HG03097 (cell line): ENCODE measurements around the gene BMPR1B.
A peak's percentile ranks its signal among the peaks of the same experiment; 100 is the strongest.
"Not testable (repeated sequence)": the region's sequence is repeated elsewhere in the genome, so short reads cannot be mapped to it uniquely, and the experiment has no call there.

Experiments
- ATAC-seq: cut with Tn5 transposase; IDR thresholded peaks from one replicate; pipeline ENCODE4 v1.9.1; 2021; ENCODE audit not compliant: unreplicated experiment, low FRiP score

BMPR1B gene

DNA sequence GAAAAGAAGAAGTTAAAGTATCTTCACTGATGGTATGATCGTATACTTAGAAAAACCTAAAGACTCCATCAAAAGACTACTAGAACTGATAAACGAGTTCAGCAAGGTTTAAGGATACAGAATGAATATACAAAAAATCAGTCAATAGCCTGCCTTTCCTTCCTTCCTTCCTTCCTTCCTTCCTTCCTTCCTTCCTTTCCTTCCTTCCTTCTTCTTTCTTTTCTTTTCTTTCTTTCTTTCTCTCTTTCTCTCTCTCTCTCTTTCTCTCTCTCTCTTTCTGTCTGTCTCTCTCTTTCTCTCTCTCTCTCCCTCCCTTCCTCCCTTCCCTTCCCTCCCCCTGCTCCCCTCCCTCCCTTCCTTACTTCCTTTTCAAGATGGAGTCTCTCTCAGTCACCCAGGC is 362.7 kb downstream of the BMPR1B start:
- no peak for ATAC-seq

DNA sequence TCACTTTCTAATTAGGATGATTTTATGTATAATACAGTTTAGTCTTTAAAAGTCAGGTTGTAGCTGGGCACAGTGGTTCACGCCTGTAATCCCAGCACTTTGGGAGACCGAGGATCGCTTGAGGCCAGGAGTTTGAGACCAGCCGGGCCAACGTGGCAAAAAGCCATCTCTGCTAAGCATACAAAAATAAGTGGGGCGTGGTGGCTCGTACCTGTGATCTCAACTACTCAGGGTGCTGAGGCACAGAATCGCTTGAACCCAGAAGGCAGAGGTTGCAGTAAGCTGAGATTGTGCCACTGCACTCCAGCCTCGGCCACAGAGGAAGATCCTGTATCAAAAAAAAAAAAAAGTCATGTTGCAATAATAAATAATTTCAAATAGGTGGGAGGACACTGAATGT is 364.2 kb downstream of the BMPR1B start:
- no peak for ATAC-seq

DNA sequence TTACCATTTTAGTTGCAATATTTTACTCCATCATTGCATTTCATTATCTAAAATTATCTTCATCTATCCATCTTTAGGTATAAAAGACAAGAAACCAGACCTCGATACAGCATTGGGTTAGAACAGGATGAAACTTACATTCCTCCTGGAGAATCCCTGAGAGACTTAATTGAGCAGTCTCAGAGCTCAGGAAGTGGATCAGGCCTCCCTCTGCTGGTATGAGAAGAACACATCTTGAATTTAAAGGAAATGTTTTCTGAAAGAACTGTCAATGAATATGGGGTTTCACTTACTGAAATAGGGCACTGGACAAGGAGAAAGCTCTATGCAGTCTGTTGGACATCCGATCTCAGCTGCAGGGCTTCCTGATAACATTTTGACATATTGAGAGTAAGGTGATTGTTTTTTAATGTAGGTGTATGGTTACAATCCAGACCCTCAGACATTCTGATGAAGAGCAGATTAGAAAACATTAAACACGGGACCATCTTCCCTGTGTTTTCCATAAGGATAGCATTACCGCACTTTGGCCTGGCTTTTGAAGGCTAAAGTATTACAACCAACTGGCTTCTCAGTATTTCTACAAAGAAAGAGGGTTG is 367.2 kb downstream of the BMPR1B start:
- ATAC-seq = no peak

- ATAC-seq = no peak
These were observed 371.3 kb downstream of the BMPR1B start for GRCh38 chr4:95129031-95129430.

GRCh38 chr4:95129821-95130311 is 372.1 kb downstream of the BMPR1B start:
- ATAC-seq = no peak

GRCh38 chr4:95134016-95134415 is 376.3 kb downstream of the BMPR1B start:
- not testable (repeated sequence) for ATAC-seq

DNA sequence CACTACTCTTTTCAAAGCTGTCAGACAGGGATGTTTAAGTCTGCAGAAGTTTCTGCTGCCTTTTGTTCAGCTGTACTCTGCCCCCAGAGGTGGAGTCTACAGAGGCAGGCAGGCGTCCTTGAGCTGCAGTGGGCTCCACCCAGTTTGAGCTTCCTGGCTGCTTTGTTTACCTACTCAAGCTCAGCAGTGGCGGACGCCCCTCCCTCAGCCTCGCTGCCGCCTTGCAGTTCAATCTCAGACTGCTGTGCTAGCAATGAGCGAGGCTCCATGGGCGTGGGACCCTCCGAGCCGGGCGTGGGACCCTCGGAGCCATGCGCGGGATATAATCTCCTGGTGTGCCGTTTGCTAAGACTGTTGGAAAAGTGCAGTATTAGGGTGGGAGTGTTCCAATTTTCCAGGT is 381.7 kb downstream of the BMPR1B start:
- ATAC-seq = not testable (repeated sequence)

DNA sequence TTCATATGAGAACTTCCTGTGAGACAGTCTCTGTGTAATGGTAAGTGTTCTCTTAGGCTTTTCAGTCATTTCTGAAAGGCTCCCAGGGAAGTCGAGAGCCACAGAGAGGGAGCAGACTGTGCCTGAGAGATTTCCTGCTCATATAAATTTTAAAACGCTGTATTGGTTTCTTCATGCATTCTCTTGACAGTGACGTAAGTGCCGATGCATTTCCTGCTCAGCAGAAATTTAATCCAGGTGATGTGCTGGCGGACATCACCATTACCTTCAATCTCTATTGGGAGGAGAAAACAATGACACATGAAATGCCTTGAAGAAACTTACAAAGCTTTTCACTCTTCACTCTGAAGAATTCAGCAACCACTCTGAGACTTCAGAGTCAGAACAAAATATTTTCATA is 383.6 kb downstream of the BMPR1B start:
- no peak for ATAC-seq

DNA sequence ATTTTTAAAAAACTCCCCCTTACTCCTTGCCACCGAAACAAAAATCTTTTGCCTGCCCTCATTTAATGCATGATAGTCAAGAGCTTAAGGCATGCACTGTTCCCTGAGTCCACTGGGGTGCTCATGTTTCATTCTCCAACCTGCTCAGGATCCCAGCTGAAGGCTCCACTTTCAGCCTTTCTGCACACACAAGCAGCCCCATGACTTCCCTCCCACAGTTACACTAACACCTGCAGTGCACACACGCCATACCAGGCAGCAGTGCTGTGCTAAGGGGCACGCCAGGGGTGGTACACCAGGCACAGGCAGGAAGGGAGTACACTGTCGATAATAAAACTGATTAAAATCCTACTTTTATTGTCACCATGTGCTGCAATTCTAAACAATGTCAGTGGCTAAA is 385.2 kb downstream of the BMPR1B start:
- ATAC-seq = no peak

DNA sequence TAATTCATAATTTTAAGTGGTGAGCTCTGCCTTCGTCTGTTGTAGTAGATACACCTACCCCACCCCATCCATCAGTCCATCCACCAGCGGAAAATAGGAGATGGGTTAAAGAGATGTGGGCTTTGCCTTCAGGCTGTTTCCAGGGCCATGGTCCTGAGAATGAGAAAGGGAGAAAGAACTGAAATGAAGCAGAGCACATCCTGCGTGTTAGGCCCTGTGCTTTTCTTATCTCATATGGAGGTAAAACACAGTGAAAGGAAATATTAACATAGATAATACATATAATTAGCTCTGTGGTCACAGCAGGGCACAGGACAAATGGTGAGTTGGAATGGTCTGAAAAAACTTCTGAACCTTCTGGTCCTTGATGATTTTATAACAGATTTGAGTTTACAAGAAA is 393.5 kb downstream of the BMPR1B start:
- no peak for ATAC-seq

DNA sequence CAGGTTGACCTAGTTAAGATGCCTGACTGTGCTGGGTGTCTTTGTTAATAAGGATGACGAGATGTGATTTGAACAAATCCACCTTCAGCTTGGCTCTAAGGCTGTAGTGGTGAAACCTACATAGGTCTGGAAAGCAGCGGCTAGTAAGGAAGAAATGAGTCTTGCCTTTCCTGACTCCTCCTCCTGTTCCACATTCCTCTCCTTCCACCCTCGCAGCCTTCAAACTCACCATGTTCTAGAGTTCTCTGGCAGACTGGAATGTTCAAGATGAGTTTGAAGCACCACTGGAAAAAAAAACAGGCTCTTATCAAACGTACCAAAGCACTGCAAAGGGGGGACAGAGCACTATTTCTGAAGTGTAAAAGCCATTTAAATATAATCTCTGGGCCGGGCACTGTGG is 395.4 kb downstream of the BMPR1B start:
- no peak for ATAC-seq

- ATAC-seq = no peak
These were observed 398.1 kb downstream of the BMPR1B start for GRCh38 chr4:95155759-95156451.

GRCh38 chr4:95156452-95156765 is 398.7 kb downstream of the BMPR1B start:
- no peak for ATAC-seq

DNA sequence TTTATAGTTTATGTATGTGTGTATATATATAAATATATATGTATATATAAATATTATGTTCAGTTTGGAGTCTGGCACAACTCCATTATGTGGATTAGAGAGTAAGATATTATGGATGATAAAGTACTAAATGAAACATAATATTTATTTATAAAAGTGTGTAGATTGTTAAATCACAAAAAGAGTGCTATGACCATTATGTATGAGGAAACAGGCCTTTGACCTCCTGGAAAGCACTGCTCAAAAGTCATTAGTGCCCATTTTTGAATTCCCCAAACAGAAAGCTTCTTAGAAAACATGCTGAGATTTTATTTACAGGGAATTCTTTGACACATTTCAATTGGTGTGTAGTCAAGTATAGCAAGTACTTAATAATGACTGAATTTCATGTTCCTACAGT is 399.8 kb downstream of the BMPR1B start:
- ATAC-seq = no peak

DNA sequence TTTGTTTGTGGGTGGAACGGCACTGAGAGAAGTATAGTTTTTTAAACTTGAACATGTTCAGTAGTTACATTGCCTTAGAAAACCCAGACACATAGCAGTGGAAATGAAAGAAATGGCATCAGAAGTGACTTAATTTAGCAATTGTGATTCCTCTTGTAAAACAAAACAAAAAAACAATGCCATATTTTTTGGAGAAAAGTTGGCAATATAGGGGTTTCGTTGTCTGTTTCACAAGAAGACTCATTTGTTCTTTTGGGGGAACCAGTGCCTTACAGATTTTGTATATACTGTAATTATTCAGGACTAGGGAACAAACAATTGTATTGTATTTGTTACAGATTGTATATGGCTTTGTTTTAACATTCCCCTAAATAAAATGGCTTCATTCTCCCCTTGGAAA is 400.3 kb downstream of the BMPR1B start:
- ATAC-seq = no peak

GRCh38 chr4:95158626-95159025 is 400.9 kb downstream of the BMPR1B start:
- no peak for ATAC-seq

DNA sequence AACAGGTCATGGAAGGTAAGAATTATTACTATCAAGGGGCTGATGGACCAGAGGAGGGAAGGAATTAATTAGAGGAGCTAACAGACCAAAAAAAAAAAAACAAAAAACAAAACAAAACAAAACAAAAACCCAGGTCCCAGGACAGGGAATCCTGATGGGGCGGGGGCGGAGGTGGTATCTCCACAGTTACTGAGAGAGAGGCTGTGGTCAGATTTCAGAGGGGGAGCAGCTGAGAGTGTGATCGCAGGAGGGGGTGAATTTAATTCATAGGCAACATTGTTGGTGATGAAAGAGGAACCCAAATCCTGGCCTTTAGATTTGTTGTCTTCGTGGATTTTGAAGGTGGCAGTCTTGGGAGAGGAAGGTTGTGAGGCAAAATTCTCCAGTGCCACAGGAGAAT is 401.6 kb downstream of the BMPR1B start:
- no peak for ATAC-seq

DNA sequence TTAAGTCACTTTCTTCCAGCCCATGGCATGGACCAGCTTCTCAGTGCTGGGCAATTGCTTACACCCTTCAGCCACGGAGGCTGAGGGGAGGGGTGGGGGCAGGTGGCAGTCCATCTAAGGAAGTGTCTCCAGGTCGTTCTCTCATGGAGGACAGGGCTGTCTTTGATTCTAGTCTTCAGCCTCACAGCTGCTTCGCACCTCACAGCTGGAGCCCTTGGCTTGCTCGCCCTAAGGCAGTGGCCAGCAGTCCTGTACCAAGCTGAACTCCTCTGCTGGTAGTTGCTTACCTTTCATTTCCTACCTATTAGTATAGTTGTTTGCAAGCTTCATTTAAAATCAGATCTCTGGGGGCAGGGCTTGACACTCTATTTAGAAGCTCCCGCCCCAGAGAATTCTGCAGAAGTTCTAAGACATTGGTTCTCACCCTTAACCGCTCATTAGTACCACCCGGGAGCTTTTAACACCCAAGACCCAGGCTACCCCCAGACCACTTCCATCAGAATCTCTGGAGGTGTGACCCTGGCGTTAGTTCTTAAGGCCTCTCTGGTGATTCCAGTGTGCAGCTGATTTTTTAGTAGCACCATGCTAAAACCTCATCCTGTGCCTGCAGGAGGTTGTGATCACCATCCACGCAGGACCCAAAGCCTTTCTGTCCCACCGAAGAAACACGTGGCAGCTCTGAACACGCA is 404.2 kb downstream of the BMPR1B start:
- no peak for ATAC-seq

- no peak for ATAC-seq
These were observed 405.1 kb downstream of the BMPR1B start for GRCh38 chr4:95162867-95163266.

GRCh38 chr4:95165926-95166524 is 408.3 kb downstream of the BMPR1B start:
- peak; percentile 84 for ATAC-seq

GRCh38 chr4:95167805-95168204 is 410.1 kb downstream of the BMPR1B start:
- ATAC-seq = no peak

DNA sequence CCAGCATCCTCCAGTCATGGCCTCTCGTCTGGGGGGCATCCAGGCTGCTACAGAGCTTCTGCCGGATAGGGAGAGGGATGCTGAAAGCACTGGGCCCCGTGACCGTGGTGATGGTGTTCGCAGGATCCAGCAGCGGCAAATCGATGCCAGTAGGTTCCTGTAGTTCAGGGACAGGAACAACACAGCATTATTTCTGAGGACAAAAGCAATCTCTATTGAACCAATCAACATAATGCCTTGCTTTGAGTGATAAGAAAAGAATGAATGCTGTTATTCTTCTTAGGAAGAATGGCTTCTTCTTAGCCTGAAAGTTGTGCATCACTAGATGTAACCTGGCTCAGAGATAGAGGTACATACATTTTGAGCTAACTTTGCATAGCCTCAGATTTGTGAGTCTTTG is 412.4 kb downstream of the BMPR1B start:
- no peak for ATAC-seq
